Measurements from ENCODE around the gene D2HGDH. TPM values are rescaled to one million over a fixed set of nuclear protein-coding genes. Genes with fewer than 3 reads are reported as not detected.

The D2HGDH gene
- total and polyA plus RNA-seq, 2 of the 13 experiments (the other 11 are each of a cell fraction or from before 2014, with no cell fraction given): 19.2 to 20.3 TPM

DNA sequence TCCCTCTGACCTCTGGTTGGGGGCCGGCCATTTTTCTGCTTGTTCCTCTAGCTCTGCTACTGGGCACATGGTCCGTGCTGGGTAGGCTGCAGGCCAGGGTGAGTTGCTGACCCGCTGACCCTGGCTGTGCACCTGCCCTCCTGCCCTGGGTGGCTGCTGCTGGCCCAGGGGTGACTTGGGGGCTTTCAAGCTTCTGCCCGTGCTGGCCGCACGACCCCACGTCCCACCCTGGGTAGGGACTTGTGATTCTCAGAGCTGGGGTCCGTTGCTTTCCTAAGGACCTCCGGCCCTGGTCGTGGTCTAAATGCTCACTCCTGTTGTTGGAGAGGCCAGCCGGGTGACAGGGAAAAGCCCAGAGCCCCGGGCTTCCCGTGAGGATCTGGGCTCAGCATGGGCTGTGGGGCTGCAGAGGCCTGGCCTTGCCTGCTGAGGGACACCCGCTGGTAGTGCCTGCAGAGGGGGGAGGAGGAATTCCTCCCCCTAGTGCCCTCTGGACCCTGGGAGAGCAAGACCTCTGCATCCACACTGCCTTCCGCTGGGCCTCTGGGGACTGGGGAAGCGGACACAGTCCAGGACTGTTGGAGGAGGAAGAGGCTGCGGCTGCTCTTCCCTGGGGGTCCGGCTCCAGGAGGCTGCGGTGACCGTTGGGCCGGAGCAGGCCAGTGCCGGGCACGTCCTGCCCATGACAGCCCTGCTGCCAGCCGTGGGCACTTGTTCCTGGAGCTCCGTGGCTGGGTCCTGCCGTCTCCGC lies 35.9 kb downstream of the D2HGDH start (continued):
- peak; percentile 78; the same call in 1 of the 2 replicates for TF ChIP-seq ZMAT3 (CRISPR knock-in tag; conservative IDR thresholded peaks at IDR 0.05)
- peak; percentile 91 for TF ChIP-seq HES4 (CRISPR knock-in tag; IDR thresholded peaks at IDR 0.05; ENCODE audit: borderline replicate concordance)
- TF ChIP-seq, protein P1, sequence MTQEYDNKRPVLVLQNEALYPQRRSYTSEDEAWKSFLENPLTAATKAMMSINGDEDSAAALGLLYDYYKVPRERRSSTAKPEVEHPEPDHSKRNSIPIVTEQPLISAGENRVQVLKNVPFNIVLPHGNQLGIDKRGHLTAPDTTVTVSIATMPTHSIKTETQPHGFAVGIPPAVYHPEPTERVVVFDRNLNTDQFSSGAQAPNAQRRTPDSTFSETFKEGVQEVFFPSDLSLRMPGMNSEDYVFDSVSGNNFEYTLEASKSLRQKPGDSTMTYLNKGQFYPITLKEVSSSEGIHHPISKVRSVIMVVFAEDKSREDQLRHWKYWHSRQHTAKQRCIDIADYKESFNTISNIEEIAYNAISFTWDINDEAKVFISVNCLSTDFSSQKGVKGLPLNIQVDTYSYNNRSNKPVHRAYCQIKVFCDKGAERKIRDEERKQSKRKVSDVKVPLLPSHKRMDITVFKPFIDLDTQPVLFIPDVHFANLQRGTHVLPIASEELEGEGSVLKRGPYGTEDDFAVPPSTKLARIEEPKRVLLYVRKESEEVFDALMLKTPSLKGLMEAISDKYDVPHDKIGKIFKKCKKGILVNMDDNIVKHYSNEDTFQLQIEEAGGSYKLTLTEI (CRISPR knock-in tag; conservative IDR thresholded peaks at IDR 0.05): no peak
- no peak for TF ChIP-seq ZNF841 (CRISPR knock-in tag; IDR thresholded peaks at IDR 0.05; ENCODE audit: borderline replicate concordance)
- TF ChIP-seq ZBTB38 (CRISPR knock-in tag; IDR thresholded peaks at IDR 0.05): peak; percentile 88
- peak; percentile 89 for TF ChIP-seq MED13 (CRISPR knock-in tag; IDR thresholded peaks at IDR 0.05)
- TF ChIP-seq, protein P2, sequence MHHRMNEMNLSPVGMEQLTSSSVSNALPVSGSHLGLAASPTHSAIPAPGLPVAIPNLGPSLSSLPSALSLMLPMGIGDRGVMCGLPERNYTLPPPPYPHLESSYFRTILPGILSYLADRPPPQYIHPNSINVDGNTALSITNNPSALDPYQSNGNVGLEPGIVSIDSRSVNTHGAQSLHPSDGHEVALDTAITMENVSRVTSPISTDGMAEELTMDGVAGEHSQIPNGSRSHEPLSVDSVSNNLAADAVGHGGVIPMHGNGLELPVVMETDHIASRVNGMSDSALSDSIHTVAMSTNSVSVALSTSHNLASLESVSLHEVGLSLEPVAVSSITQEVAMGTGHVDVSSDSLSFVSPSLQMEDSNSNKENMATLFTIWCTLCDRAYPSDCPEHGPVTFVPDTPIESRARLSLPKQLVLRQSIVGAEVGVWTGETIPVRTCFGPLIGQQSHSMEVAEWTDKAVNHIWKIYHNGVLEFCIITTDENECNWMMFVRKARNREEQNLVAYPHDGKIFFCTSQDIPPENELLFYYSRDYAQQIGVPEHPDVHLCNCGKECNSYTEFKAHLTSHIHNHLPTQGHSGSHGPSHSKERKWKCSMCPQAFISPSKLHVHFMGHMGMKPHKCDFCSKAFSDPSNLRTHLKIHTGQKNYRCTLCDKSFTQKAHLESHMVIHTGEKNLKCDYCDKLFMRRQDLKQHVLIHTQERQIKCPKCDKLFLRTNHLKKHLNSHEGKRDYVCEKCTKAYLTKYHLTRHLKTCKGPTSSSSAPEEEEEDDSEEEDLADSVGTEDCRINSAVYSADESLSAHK (CRISPR knock-in tag; IDR thresholded peaks at IDR 0.05; ENCODE audit: borderline replicate concordance): no peak
- TF ChIP-seq, protein P3, sequence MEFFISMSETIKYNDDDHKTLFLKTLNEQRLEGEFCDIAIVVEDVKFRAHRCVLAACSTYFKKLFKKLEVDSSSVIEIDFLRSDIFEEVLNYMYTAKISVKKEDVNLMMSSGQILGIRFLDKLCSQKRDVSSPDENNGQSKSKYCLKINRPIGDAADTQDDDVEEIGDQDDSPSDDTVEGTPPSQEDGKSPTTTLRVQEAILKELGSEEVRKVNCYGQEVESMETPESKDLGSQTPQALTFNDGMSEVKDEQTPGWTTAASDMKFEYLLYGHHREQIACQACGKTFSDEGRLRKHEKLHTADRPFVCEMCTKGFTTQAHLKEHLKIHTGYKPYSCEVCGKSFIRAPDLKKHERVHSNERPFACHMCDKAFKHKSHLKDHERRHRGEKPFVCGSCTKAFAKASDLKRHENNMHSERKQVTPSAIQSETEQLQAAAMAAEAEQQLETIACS (CRISPR knock-in tag; IDR thresholded peaks at IDR 0.05): peak; percentile 54; the same call in 1 of the 2 replicates
- no peak for TF ChIP-seq ZNF3 (CRISPR knock-in tag; IDR thresholded peaks at IDR 0.05)
- no peak for TF ChIP-seq SOX6 (IDR thresholded peaks at IDR 0.05)
- peak; percentile 76 for TF ChIP-seq SOX6 (CRISPR knock-in tag; IDR thresholded peaks at IDR 0.05)
- no peak for TF ChIP-seq TCF12 (IDR thresholded peaks at IDR 0.05)
- TF ChIP-seq TCF12 (CRISPR knock-in tag; IDR thresholded peaks at IDR 0.05): peak; percentile 42; the same call in 1 of the 2 replicates
- TF ChIP-seq MBD4 (IDR thresholded peaks at IDR 0.05; ENCODE audit: borderline replicate concordance, low read length): no peak
- TF ChIP-seq ZNF75D (CRISPR knock-in tag; IDR thresholded peaks at IDR 0.05; ENCODE audit: borderline replicate concordance): no peak
- TF ChIP-seq CREB1 (IDR thresholded peaks at IDR 0.05): no peak
- no peak for TF ChIP-seq CREB1 (CRISPR knock-in tag; IDR thresholded peaks at IDR 0.05)
- no peak for TF ChIP-seq ZNF878 (CRISPR knock-in tag; IDR thresholded peaks at IDR 0.05)
- no peak; the same call in 1 of the 2 replicates for TF ChIP-seq ZNF510 (CRISPR knock-in tag; IDR thresholded peaks at IDR 0.05; ENCODE audit: low read depth)
- peak; percentile 40; the same call in 1 of the 2 replicates for TF ChIP-seq ZNF749 (CRISPR knock-in tag; IDR thresholded peaks at IDR 0.05; ENCODE audit: borderline replicate concordance)
- peak; percentile 72 for TF ChIP-seq CEBPG (CRISPR knock-in tag; IDR thresholded peaks at IDR 0.05)
- TF ChIP-seq, protein P4, sequence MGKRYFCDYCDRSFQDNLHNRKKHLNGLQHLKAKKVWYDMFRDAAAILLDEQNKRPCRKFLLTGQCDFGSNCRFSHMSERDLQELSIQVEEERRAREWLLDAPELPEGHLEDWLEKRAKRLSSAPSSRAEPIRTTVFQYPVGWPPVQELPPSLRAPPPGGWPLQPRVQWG (CRISPR knock-in tag; IDR thresholded peaks at IDR 0.05; ENCODE audit: borderline replicate concordance, low read depth): no peak
- TF ChIP-seq, protein P5, sequence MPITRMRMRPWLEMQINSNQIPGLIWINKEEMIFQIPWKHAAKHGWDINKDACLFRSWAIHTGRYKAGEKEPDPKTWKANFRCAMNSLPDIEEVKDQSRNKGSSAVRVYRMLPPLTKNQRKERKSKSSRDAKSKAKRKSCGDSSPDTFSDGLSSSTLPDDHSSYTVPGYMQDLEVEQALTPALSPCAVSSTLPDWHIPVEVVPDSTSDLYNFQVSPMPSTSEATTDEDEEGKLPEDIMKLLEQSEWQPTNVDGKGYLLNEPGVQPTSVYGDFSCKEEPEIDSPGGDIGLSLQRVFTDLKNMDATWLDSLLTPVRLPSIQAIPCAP (CRISPR knock-in tag; IDR thresholded peaks at IDR 0.05; ENCODE audit: low read depth): no peak

All from HepG2 (cell line).